Right cardiac atrium (tissue), 5 donors: ENCODE results near the gene PIK3R4. TPM values are rescaled to one million over a fixed set of nuclear protein-coding genes. Genes with fewer than 3 reads are reported as not detected.

Source experiments
- ATAC-seq, 2 donors: fragments of 200-7000 bp; cut with Tn5 transposase; one replicate each; pipeline versions ENCODE4 v1.8.0 to v1.9.1; 2020; ENCODE audit warnings: moderate library complexity in 2 of 2, mild to moderate bottlenecking in 1 of 2
- DNase-seq, 3 donors: peaks; one replicate each; pipeline ENCODE4 v3.0.0-alpha.2; 2020
- H3K27ac ChIP-seq: one replicate; pipeline ENCODE4 v1.5.1; 2013; ENCODE audit warnings: mild to moderate bottlenecking, low read length, control low read depth, moderate library complexity
- H3K27me3 ChIP-seq: one replicate; pipeline ENCODE4 v1.6.1; 2013; ENCODE audit not compliant: control insufficient read depth, insufficient read depth
- H3K4me1 ChIP-seq: one replicate; pipeline ENCODE4 v1.6.1; 2013; ENCODE audit warnings: low read length; ENCODE audit not compliant: control insufficient read depth, insufficient read depth
- H3K4me3 ChIP-seq: one replicate; pipeline ENCODE4 v1.5.1; 2013; ENCODE audit warnings: low read length, control low read depth
- H3K9me3 ChIP-seq: one replicate; pipeline ENCODE4 v1.6.1; 2013; ENCODE audit warnings: low read length; ENCODE audit not compliant: control insufficient read depth
- WGBS: extraction: QIAGEN DNeasy Blood & Tissue Kit; methylation state at CpG from one replicate; pipeline ENCODE4 v1.1.7; 2013; 5-methylcytosine and 5-hydroxymethylcytosine counted together
- intact Hi-C, 4 donors: fragments of 100-400 bp; cut with DNase I; formaldehyde crosslinking; loops; one replicate each; pipeline versions ENCODE4 v1.11.0 to v1.14.0; 2022 to 2023
- polyA plus RNA-seq: library from polyadenylated mRNA; stranded (reverse); fragments of 200-250 nt; gene quantifications from one replicate; pipeline ENCODE4 v1.2.3, GENCODE V29; 2013
- total RNA-seq, 4 donors: library from RNA; stranded (reverse); fragmentation: NEBNext Ultra II Directional; extraction: Animal tissue kit (Norgen Biotek cat#: 25700); gene quantifications; one replicate each; pipeline ENCODE4 v1.2.1, GENCODE V29; 2021
- donor health status: healthy with polysubstance abuse.
- donor health status: DM: no; HTN: yes; CAD: no.
- donor health status: DM: no; HTN: no; CAD: no.
- donor health status: DM: no; HTN: yes; CAD: no; lungs with severe emphysema.
- donor health status: DM: yes; HTN: yes; CAD: no.

The PIK3R4 gene
- total and polyA plus RNA-seq, 5 donors: 15.1 to 24.6 (median 18.2) TPM

DNA sequence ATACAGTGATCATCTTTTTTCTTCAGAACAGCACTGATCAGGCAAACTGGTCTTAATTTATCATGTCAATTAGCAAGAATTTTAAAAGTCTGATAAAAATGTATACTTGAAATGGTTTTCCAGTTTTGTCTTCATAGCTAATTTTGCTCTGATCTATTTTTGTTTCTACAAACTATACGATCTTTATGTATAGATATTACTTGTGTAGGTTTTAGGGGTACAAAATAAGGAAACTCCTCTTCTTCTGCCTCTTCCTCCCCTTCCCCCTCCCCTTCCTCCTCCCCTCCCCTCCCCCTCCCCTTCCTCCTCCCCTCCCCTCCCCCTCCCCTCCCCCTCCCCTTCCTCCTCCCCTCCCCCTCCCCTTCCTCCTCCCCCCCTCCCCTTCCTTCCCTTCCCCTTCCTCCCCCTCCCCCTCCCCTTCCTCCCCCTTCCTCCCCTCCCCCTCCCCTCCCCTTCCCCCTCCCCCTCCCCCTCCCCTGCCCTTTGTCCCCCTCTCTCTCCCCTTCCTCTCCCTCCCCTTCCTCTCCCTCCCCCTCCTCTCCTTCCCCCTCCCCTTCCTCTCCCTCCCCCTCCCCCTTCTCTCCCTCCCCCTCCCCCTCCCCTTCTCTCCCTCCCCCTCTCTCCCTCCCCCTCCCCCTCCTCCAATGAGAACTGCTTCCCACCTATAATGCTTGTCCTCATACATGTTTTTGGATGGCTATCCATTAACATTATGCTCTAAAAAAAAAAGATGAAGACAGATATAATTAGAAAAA, 110.0 kb downstream of the PIK3R4 start:
- Histone ChIP-seq H3K4me3 (no peak overlapping the region), H3K27me3 (no peaks in the 10 kb centered on the region), H3K27ac (no peak overlapping the region), H3K9me3 (no peaks in the 10 kb centered on the region), H3K4me1 (no peaks in the 10 kb centered on the region)
- 71% methylated on average over 1 of the region's 1 CpG for WGBS
- DNase-seq (no peak), ATAC-seq (no peak)
- intact Hi-C loops: no loop called here

DNA sequence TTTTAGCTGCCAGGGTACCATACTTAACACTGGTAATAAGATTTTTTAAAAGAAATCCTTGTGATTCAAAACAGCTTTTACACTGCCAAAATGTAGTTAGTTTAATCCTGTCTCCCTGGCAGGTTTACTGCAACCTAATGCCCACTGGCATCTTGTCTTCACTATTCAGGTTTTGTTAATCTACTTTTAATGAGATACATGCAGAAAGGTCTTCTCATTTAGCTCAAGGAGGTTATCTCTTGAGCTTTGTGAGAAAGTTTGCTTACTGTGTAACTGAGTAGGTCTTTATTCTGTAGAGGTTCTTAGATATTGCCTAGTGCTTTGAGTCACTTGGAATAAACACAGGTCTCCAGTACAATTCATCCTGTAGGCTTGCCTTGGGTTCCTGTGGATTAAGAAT, 110.7 kb downstream of the PIK3R4 start:
- Histone ChIP-seq H3K9me3 (no peaks in the 10 kb centered on the region), H3K27ac (no peak overlapping the region), H3K4me1 (no peaks in the 10 kb centered on the region), H3K4me3 (no peak overlapping the region), H3K27me3 (no peaks in the 10 kb centered on the region)
- DNase-seq: no peak
- no peak for ATAC-seq
- intact Hi-C loops: no loop called here

DNA sequence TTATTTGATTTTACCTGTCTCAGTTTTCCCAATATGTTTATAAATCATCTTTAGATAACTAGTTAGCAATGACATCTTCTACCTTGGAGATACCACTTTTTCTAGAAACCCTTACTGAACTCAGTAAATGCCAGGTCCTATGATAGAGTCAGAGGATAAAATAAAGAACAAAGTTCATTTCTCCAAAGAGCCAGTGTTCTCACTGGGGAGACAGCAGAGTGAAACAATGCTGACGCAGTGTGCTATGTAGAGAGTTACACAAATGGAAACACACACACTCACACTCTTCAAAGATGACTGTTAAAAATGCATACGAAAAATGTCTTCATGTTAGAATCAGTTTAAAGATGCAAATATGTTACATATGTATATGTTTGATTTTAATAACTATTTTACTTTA, 111.3 kb downstream of the PIK3R4 start:
- intact Hi-C loops: no loop called here
- DNase-seq (no peak), ATAC-seq (no peak)
- Histone ChIP-seq H3K9me3 (no peaks in the 10 kb centered on the region), H3K4me1 (no peaks in the 10 kb centered on the region), H3K27ac (no peak overlapping the region), H3K4me3 (no peak overlapping the region), H3K27me3 (no peaks in the 10 kb centered on the region)
- 84% methylated on average over 2 of the region's 2 CpGs for WGBS

Other genes with a start within 250 kb of the PIK3R4 start
- 1 to 10 TPM; 3.4 to 5.7 (median 4.2) TPM for gene COL6A6, start 229.7 kb downstream of the PIK3R4 start, total RNA-seq
- 3.0 TPM for gene COL6A6, start 229.7 kb downstream of the PIK3R4 start, polyA plus RNA-seq
- 10 to 100 TPM; 55.7 to 59.8 (median 57.5) TPM for gene ATP2C1, start 147.3 kb upstream of the PIK3R4 start, total RNA-seq
- 33.3 TPM for gene ATP2C1, start 147.3 kb upstream of the PIK3R4 start, polyA plus RNA-seq